ENCODE data around the gene MFSD2B.

MFSD2B gene

GRCh38 chr2:24009680-24010476, at the start of gene MFSD2B:
Gene MFSD2B, plus strand, starts transcription at chr2:24010085. Its CDS starts 12 bp downstream, at chr2:24010097.
- H3K4me1 ChIP-seq (ENCODE audit: insufficient read depth, low read length, poor library complexity, severe bottlenecking) = peaks cover 8% of the 10 kb centered on the region
- no peaks in the 10 kb centered on the region for H3K27me3 ChIP-seq (ENCODE audit: insufficient read depth, low read length, poor library complexity, severe bottlenecking)
- H3K9ac ChIP-seq (ENCODE audit: low read depth, low read length, poor library complexity, severe bottlenecking) = no peak within 1 kb of the TSS
- H3K9me3 ChIP-seq (ENCODE audit: insufficient read depth, low read depth, low read length) = no peaks in the 10 kb centered on the region
- no peaks in the 10 kb centered on the region for H4K20me1 ChIP-seq (ENCODE audit: insufficient read depth, low read length, poor library complexity, severe bottlenecking)
- no peaks in the 10 kb centered on the region for H3F3A ChIP-seq (ENCODE audit: low read depth)
- H2AFZ ChIP-seq (ENCODE audit: low read length) = no peak within 1 kb of the TSS
- TF ChIP-seq EZH2phosphoT487 (IDR thresholded peaks at IDR 0.05; ENCODE audit: borderline replicate concordance) = no peak
- TF ChIP-seq CTCF (conservative IDR thresholded peaks at IDR 0.05; ENCODE audit: low read length) = no peak
- H3K36me3 ChIP-seq (ENCODE audit: insufficient read depth, low read length) = no peaks in the 10 kb centered on the region
- peak within 1 kb of the TSS; percentile 49 for H3K4me2 ChIP-seq (ENCODE audit: low read depth, low read length, poor library complexity, severe bottlenecking)
- no peaks in the 10 kb centered on the region for H3K9me2 ChIP-seq (replicated peaks; ENCODE audit: low read depth, low read length)
- no peaks in the 10 kb centered on the region for H3K79me2 ChIP-seq (ENCODE audit: insufficient read depth, low read length)
- H3K4me3 ChIP-seq (ENCODE audit: low read length, poor library complexity, severe bottlenecking) = no peak within 1 kb of the TSS

- Histone ChIP-seq H3K4me3 (ENCODE audit: low read length, poor library complexity, severe bottlenecking) (no peak overlapping the region), H3K9ac (ENCODE audit: low read depth, low read length, poor library complexity, severe bottlenecking) (no peak overlapping the region), H3K9me3 (ENCODE audit: insufficient read depth, low read depth, low read length) (no peaks in the 10 kb centered on the region), H3K4me1 (ENCODE audit: insufficient read depth, low read length, poor library complexity, severe bottlenecking) (no peaks in the 10 kb centered on the region), H3K79me2 (ENCODE audit: insufficient read depth, low read length) (no peaks in the 10 kb centered on the region), H2AFZ (ENCODE audit: low read length) (no peak overlapping the region), H3K9me2 (replicated peaks; ENCODE audit: low read depth, low read length) (no peaks in the 10 kb centered on the region), H3K4me2 (ENCODE audit: low read depth, low read length, poor library complexity, severe bottlenecking) (no peak overlapping the region), H3F3A (ENCODE audit: low read depth) (no peaks in the 10 kb centered on the region), H4K20me1 (ENCODE audit: insufficient read depth, low read length, poor library complexity, severe bottlenecking) (no peaks in the 10 kb centered on the region), H3K27me3 (ENCODE audit: insufficient read depth, low read length, poor library complexity, severe bottlenecking) (no peaks in the 10 kb centered on the region), H3K36me3 (ENCODE audit: insufficient read depth, low read length) (peaks cover 25% of the 10 kb centered on the region; the same call in 1 of the 2 replicates)
- no peak for TF ChIP-seq CTCF (conservative IDR thresholded peaks at IDR 0.05; ENCODE audit: low read length)
- TF ChIP-seq EZH2phosphoT487 (IDR thresholded peaks at IDR 0.05; ENCODE audit: borderline replicate concordance) = no peak
Observed at GRCh38 chr2:23967846-23968245, 42.0 kb upstream of the MFSD2B start.

GRCh38 chr2:23976883-23977282, 33.0 kb upstream of the MFSD2B start:
- Histone ChIP-seq H3K9me3 (ENCODE audit: insufficient read depth, low read depth, low read length) (no peaks in the 10 kb centered on the region), H3K4me1 (ENCODE audit: insufficient read depth, low read length, poor library complexity, severe bottlenecking) (no peaks in the 10 kb centered on the region), H4K20me1 (ENCODE audit: insufficient read depth, low read length, poor library complexity, severe bottlenecking) (no peaks in the 10 kb centered on the region), H3K36me3 (ENCODE audit: insufficient read depth, low read length) (peaks cover 28% of the 10 kb centered on the region; the same call in 1 of the 2 replicates), H3F3A (ENCODE audit: low read depth) (no peaks in the 10 kb centered on the region), H3K4me2 (ENCODE audit: low read depth, low read length, poor library complexity, severe bottlenecking) (no peak overlapping the region), H3K27me3 (ENCODE audit: insufficient read depth, low read length, poor library complexity, severe bottlenecking) (no peaks in the 10 kb centered on the region), H3K9ac (ENCODE audit: low read depth, low read length, poor library complexity, severe bottlenecking) (no peak overlapping the region), H3K4me3 (ENCODE audit: low read length, poor library complexity, severe bottlenecking) (no peak overlapping the region), H2AFZ (ENCODE audit: low read length) (no peak overlapping the region), H3K9me2 (replicated peaks; ENCODE audit: low read depth, low read length) (no peaks in the 10 kb centered on the region), H3K79me2 (ENCODE audit: insufficient read depth, low read length) (no peaks in the 10 kb centered on the region)
- TF ChIP-seq EZH2phosphoT487 (IDR thresholded peaks at IDR 0.05; ENCODE audit: borderline replicate concordance) = no peak
- no peak for TF ChIP-seq CTCF (conservative IDR thresholded peaks at IDR 0.05; ENCODE audit: low read length)
